Measurements from ENCODE around the gene MROH8. TPM values are rescaled to one million over a fixed set of nuclear protein-coding genes. Genes with fewer than 3 reads are reported as not detected.

Gene MROH8
- total and polyA plus RNA-seq, 2 of the 13 experiments (the other 11 are each of a cell fraction or from before 2014, with no cell fraction given): 2.6 to 5.5 TPM

DNA sequence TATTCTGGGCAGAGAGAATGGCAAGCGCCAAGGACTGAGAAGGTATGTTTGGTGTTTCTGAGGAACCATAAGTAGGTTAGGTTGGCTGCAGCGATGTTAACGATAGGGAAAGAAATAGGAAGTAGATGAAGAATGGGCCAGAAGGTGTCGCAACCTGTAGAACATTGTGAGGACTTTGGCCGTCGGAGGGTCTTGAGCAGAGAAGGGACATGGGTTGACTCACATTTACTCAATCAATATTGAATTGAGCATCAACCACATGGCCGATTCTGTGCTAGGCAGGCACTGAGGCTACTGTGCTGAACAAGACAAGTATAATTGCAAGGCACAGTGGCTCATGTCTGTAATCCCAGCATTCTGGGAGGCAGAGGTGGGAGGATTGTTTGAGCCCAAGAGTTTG is 27.1 kb downstream of the MROH8 start (continued):
- TF ChIP-seq THAP9 (CRISPR knock-in tag; IDR thresholded peaks at IDR 0.05; ENCODE audit: borderline replicate concordance): no peak
- no peak for TF ChIP-seq ZNF615 (CRISPR knock-in tag; IDR thresholded peaks at IDR 0.05; ENCODE audit: borderline replicate concordance)
- TF ChIP-seq SALL1 (CRISPR knock-in tag; IDR thresholded peaks at IDR 0.05): peak; percentile 32; the same call in 1 of the 2 replicates
- TF ChIP-seq ZNF550 (CRISPR knock-in tag; IDR thresholded peaks at IDR 0.05; ENCODE audit: borderline replicate concordance): no peak
- TF ChIP-seq ZNF710 (CRISPR knock-in tag; IDR thresholded peaks at IDR 0.05; ENCODE audit: borderline replicate concordance): no peak
- 0 out of 2 replicates have a peak, but pooled peaks have one; percentile 14 for TF ChIP-seq TARDBP (CRISPR knock-in tag; IDR thresholded peaks at IDR 0.05)
- TF ChIP-seq ISX (CRISPR knock-in tag; conservative IDR thresholded peaks at IDR 0.05): no peak
- TF ChIP-seq CREBL2 (CRISPR knock-in tag; IDR thresholded peaks at IDR 0.05; ENCODE audit: borderline replicate concordance): no peak
- TF ChIP-seq ZNF605 (CRISPR knock-in tag; IDR thresholded peaks at IDR 0.05): peak; percentile 27; the same call in 1 of the 2 replicates
- TF ChIP-seq, protein P1, sequence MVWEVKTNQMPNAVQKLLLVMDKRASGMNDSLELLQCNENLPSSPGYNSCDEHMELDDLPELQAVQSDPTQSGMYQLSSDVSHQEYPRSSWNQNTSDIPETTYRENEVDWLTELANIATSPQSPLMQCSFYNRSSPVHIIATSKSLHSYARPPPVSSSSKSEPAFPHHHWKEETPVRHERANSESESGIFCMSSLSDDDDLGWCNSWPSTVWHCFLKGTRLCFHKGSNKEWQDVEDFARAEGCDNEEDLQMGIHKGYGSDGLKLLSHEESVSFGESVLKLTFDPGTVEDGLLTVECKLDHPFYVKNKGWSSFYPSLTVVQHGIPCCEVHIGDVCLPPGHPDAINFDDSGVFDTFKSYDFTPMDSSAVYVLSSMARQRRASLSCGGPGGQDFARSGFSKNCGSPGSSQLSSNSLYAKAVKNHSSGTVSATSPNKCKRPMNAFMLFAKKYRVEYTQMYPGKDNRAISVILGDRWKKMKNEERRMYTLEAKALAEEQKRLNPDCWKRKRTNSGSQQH (CRISPR knock-in tag; IDR thresholded peaks at IDR 0.05; ENCODE audit: low read depth): no peak
- TF ChIP-seq, protein P2, sequence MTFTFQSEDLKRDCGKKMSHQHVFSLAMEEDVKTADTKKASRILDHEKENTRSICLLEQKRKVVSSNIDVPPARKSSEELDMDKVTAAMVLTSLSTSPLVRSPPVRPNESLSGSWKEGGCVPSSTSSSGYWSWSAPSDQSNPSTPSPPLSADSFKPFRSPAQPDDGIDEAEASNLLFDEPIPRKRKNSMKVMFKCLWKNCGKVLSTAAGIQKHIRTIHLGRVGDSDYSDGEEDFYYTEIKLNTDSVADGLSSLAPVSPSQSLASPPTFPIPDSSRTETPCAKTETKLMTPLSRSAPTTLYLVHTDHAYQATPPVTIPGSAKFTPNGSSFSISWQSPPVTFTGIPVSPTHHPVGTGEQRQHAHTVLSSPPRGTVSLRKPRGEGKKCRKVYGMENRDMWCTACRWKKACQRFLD (CRISPR knock-in tag; IDR thresholded peaks at IDR 0.05; ENCODE audit: borderline replicate concordance): no peak
- no peak for TF ChIP-seq TSC22D2 (CRISPR knock-in tag; IDR thresholded peaks at IDR 0.05; ENCODE audit: borderline replicate concordance)
- no peak for TF ChIP-seq CBX2 (IDR thresholded peaks at IDR 0.05; ENCODE audit: low read depth, low read length)
- no peak for TF ChIP-seq CBX2 (CRISPR knock-in tag; IDR thresholded peaks at IDR 0.05; ENCODE audit: low read depth)
- no peak for TF ChIP-seq JUND (CRISPR knock-in tag; IDR thresholded peaks at IDR 0.05)
- TF ChIP-seq, protein P3, sequence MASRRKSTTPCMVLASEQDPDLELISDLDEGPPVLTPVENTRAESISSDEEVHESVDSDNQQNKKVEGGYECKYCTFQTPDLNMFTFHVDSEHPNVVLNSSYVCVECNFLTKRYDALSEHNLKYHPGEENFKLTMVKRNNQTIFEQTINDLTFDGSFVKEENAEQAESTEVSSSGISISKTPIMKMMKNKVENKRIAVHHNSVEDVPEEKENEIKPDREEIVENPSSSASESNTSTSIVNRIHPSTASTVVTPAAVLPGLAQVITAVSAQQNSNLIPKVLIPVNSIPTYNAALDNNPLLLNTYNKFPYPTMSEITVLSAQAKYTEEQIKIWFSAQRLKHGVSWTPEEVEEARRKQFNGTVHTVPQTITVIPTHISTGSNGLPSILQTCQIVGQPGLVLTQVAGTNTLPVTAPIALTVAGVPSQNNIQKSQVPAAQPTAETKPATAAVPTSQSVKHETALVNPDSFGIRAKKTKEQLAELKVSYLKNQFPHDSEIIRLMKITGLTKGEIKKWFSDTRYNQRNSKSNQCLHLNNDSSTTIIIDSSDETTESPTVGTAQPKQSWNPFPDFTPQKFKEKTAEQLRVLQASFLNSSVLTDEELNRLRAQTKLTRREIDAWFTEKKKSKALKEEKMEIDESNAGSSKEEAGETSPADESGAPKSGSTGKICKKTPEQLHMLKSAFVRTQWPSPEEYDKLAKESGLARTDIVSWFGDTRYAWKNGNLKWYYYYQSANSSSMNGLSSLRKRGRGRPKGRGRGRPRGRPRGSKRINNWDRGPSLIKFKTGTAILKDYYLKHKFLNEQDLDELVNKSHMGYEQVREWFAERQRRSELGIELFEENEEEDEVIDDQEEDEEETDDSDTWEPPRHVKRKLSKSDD (CRISPR knock-in tag; IDR thresholded peaks at IDR 0.05; ENCODE audit: low read depth): peak; percentile 71; the same call in 1 of the 2 replicates
- TF ChIP-seq SOX6 (IDR thresholded peaks at IDR 0.05): no peak
- peak; percentile 39 for TF ChIP-seq SOX6 (CRISPR knock-in tag; IDR thresholded peaks at IDR 0.05)
- 0 out of 2 replicates have a peak, but pooled peaks have one; percentile 36 for TF ChIP-seq IRF2 (CRISPR knock-in tag; IDR thresholded peaks at IDR 0.05)
- peak; percentile 32 for TF ChIP-seq SMC3 (IDR thresholded peaks at IDR 0.05; ENCODE audit: low read length)

Data from HepG2 (cell line).